Measurements from ENCODE around the gene TMC1. TPM values are rescaled to one million over a fixed set of nuclear protein-coding genes. Genes with fewer than 3 reads are reported as not detected.

Gene TMC1
- total and polyA plus RNA-seq, 2 of the 8 experiments (the other 6 are each of a cell fraction or from before 2014, with no cell fraction given): 0.95 to 0.98 TPM

DNA sequence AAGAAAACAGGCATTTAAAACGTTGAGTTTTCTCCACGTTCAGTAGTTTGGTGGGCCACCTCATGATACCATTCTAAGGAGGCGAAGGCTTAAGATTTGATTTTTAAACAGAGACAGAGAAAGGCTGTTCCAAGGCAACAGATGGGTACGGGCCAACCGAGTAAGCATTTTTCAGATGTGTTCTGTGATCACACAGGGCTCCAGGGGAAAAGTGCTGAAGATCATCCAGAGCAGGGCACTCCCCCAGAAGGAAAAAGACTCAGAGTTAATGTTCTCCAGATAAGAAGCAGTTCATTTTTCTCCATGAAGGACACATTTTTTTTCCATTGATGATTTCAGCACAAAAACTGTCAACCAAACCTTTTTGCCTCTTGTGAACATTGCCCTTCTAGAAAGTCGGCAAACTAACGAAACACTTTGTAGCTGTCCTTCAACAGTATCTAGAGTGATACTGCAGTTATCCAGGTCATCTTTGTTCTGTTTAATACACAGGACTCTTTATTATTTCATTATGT, 292.7 kb downstream of the TMC1 start:
- ChIA-PET POLR2A (ENCODE audit: partially characterized antibody) (no interaction called here), CTCF (ENCODE audit: partially characterized antibody) (interaction anchor here (2.2 kb wide), 1 partner anchor 9 kb away, joined by 14 read pairs; no protein-coding TSS in a partner anchor)
- H2BK120ac ChIP-seq (replicated peaks; ENCODE audit: low read depth, low read length): no peak overlapping the region
- H3K14ac ChIP-seq (ENCODE audit: insufficient read length): no peak overlapping the region
- no peaks in the 10 kb centered on the region for H3K27me3 ChIP-seq (replicated peaks in 1 of 4; ENCODE audit: control insufficient read depth in 3 of 4, extremely low read depth in 1 of 4, insufficient read depth in 3 of 4, low read length in 3 of 4)
- H3K23me2 ChIP-seq (ENCODE audit: low read depth, low read length): no peaks in the 10 kb centered on the region
- no peak overlapping the region for H2BK12ac ChIP-seq (ENCODE audit: low read depth, low read length)
- H4K8ac ChIP-seq (ENCODE audit: extremely low read depth, insufficient read depth, low read length): no peak overlapping the region
- H3K18ac ChIP-seq (ENCODE audit: extremely low read depth, low read length): no peak overlapping the region
- no peaks in the 10 kb centered on the region for H3K36me3 ChIP-seq (ENCODE audit: control insufficient read depth in 2 of 4, insufficient read depth in 4 of 4, low read length in 3 of 4)
- H3K4me2 ChIP-seq (ENCODE audit: insufficient read depth in 1 of 2, low read depth in 2 of 2, low read length in 2 of 2): no peak overlapping the region
- no peaks in the 10 kb centered on the region for H3K9me3 ChIP-seq (ENCODE audit: insufficient read depth in 2 of 2, low read depth in 1 of 2, low read length in 1 of 2)
- no peak for TF ChIP-seq FOSL1 (IDR thresholded peaks at IDR 0.05; ENCODE audit: insufficient read depth, low read depth, low read length)
- H3K23ac ChIP-seq (ENCODE audit: insufficient read length): no peak overlapping the region
- no peak overlapping the region for H2BK5ac ChIP-seq (ENCODE audit: low read depth, low read length)
- H3K79me1 ChIP-seq (ENCODE audit: low read depth, low read length): no peaks in the 10 kb centered on the region
- H3K4me3 ChIP-seq (ENCODE audit: extremely low read depth in 1 of 4, insufficient read depth in 2 of 4, low read depth in 3 of 4, low read length in 4 of 4): no peak overlapping the region
- H2AK5ac ChIP-seq (ENCODE audit: low read depth, low read length): no peak overlapping the region
- WGBS, 2 experiments (ENCODE audit: extremely low coverage in 1 of 2, insufficient coverage in 1 of 2, insufficient read length in 1 of 2, insufficient replicate concordance in 2 of 2, low coverage in 1 of 2, low lambda C conversion rate in 2 of 2, missing lambda C conversion rate in 1 of 2): 93% methylated on average over 7 of the region's 7 CpGs; no CpG with 5 or more reads in 1 of the 2 experiments
- H3K4me1 ChIP-seq (replicated peaks in 1 of 4; ENCODE audit: control insufficient read depth in 3 of 4, insufficient read depth in 4 of 4, low read length in 3 of 4): no peaks in the 10 kb centered on the region
- no peak overlapping the region for H3K56ac ChIP-seq (replicated peaks; ENCODE audit: insufficient read length, low read depth, low read length)
- FAIRE-seq: no peak
- H4K5ac ChIP-seq (ENCODE audit: insufficient read length, low read depth, low read length): no peak overlapping the region
- no peak overlapping the region for H3K4ac ChIP-seq (replicated peaks; ENCODE audit: insufficient read length, low read depth, low read length)
- no peak overlapping the region for H3K27ac ChIP-seq (ENCODE audit: low read depth, low read length)
- H2BK15ac ChIP-seq (ENCODE audit: low read length): no peak overlapping the region
- H4K91ac ChIP-seq (replicated peaks; ENCODE audit: insufficient read length, low read length): no peak overlapping the region
- no peaks in the 10 kb centered on the region for H3K79me2 ChIP-seq (ENCODE audit: control insufficient read depth in 1 of 2, insufficient read depth in 2 of 2, low read length in 2 of 2)
- H2AFZ ChIP-seq (ENCODE audit: low read length): no peak overlapping the region
- H4K20me1 ChIP-seq (replicated peaks in 1 of 2; ENCODE audit: control insufficient read depth in 1 of 2, insufficient read depth in 2 of 2, low read length in 2 of 2): no peaks in the 10 kb centered on the region
- no peak overlapping the region for H3K9ac ChIP-seq (replicated peaks in 1 of 4; ENCODE audit: extremely low read depth in 1 of 4, low read depth in 3 of 4, low read length in 3 of 4)
- no peak overlapping the region for H2BK20ac ChIP-seq (ENCODE audit: low read length)
- no peak for DNase-seq (ENCODE audit: low read depth in 1 of 2, low spot score in 2 of 2)

Data from H1 (cell line).